ENCODE data around the gene BMERB1. TPM values are rescaled to one million over a fixed set of nuclear protein-coding genes. Genes with fewer than 3 reads are reported as not detected.

BMERB1 gene
- total and polyA plus RNA-seq, 9 of the 15 experiments (the other 6 are each of a cell fraction or from before 2014, with no cell fraction given), result 0.29 to 2.9 (median 0.94) TPM

DNA sequence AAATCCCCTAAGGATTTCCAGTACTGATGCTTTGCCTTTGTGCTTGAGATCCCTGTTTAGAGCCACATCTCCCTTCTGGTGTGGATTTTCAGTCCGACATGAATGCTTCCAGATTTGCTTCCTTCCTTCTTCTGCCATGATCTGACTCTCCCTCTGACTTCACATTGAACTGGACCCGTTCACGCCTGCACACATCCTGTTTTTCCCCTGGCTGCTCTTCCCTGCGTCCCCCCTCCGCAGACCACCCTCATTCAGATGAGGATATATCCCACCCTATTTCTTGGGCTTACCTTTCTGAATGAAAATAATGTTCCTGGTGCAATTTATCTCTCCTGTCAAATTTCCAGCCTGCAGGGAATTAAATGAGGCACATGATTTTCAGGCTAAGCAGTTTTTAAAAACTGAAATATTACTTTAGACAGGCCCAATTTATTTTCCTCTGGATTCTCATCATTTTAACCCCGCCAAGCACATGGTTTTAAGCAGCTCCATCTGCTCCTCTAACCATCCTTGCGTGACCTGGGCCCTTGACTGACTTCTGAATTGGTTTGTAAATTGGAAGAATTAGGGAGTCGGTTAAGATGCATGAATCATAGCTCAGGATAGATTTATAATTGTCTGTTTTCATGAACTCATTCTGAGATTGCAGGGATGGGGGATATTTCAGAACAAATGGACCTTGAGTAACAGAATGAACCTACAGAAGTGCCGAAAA is 59.2 kb downstream of the BMERB1 start (continued):
- no peak for TF ChIP-seq ZNF589 (CRISPR knock-in tag; IDR thresholded peaks at IDR 0.05; ENCODE audit: low read depth)
- no peak for TF ChIP-seq EWSR1 (IDR thresholded peaks at IDR 0.05; ENCODE audit: borderline replicate concordance, low read depth, partially characterized antibody)
- TF ChIP-seq SP1 (CRISPR knock-in tag; IDR thresholded peaks at IDR 0.05), result no peak
- no peak for TF ChIP-seq PPARD (CRISPR knock-in tag; IDR thresholded peaks at IDR 0.05)
- TF ChIP-seq, protein P1, sequence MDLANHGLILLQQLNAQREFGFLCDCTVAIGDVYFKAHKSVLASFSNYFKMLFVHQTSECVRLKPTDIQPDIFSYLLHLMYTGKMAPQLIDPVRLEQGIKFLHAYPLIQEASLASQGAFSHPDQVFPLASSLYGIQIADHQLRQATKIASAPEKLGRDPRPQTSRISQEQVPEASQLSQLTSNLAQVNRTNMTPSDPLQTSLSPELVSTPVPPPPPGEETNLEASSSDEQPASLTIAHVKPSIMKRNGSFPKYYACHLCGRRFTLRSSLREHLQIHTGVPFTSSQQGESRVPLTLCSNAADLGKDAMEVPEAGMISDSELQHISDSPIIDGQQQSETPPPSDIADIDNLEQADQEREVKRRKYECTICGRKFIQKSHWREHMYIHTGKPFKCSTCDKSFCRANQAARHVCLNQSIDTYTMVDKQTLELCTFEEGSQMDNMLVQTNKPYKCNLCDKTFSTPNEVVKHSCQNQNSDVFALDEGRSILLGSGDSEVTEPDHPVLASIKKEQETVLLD (IDR thresholded peaks at IDR 0.05), result no peak

DNA sequence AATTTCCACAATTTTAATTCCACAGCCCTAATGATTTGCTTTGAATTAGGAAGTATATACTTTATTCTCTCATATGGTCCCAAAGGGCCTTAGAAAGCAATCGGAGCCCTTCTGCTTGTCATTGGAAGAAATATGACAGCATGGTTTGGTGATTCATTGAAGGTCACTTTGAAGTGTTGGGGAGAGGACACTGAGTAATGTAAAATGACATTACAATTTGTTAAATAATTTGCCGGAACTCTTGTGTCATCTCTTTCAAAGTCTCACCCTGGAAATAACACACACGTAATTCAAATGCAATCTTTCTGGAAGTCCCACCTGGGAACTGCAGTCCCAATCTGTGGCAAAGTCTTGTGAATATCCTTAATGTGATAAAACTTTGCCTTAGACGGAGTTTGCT is 59.8 kb downstream of the BMERB1 start:
- H4K20me1 ChIP-seq (replicated peaks; ENCODE audit: control insufficient read depth, insufficient read depth, low read length), result no peaks in the 10 kb centered on the region
- H3K9me1 ChIP-seq (ENCODE audit: control insufficient read depth, insufficient read depth, low read length), result no peaks in the 10 kb centered on the region
- no peak for ATAC-seq
- H3K4me3 ChIP-seq, result no peak overlapping the region
- POLR2A ChIA-PET, result no interaction called here
- H3K9ac ChIP-seq (ENCODE audit: insufficient read depth in 1 of 2, low read depth in 2 of 2, low read length in 2 of 2), result no peak overlapping the region
- no peak overlapping the region for H3K27ac ChIP-seq (ENCODE audit: extremely low read depth, low read depth, low read length)
- no peaks in the 10 kb centered on the region for H3K27me3 ChIP-seq (ENCODE audit: control insufficient read depth in 2 of 2, insufficient read depth in 2 of 2, low read length in 2 of 2)
- BruUV-seq (replicated peaks), result no TSS peak
- H3K4me2 ChIP-seq (ENCODE audit: insufficient read depth, low read length), result no peak overlapping the region
- in situ Hi-C loops (cut with MboI) (no loop called here), intact Hi-C loops (cut with micrococcal nuclease) (no loop called here)
- H3K36me3 ChIP-seq (ENCODE audit: control insufficient read depth, insufficient read depth, low read length), result no peaks in the 10 kb centered on the region
- H3K79me2 ChIP-seq (ENCODE audit: control insufficient read depth, insufficient read depth, low read length), result no peaks in the 10 kb centered on the region
- CTCF ChIA-PET (ENCODE audit: low intra/inter-chr PET ratio), result no interaction called here
- peak in 1 of 4 experiments; percentile 33 for DNase-seq (ENCODE audit: extremely low read depth in 1 of 4, low spot score in 3 of 4)
- 29% methylated on average over 4 of the region's 4 CpGs for WGBS (ENCODE audit: insufficient coverage, low coverage, missing lambda C conversion rate)
- no peak overlapping the region for H2AFZ ChIP-seq (ENCODE audit: low read depth, low read length)
- no peaks in the 10 kb centered on the region; the same call in 1 of the 2 replicates for H3K9me3 ChIP-seq (replicated peaks; ENCODE audit: control insufficient read depth, insufficient read depth, low read depth, low read length)
- FAIRE-seq, result no peak
- peaks cover 4 to 17% of the 10 kb centered on the region in 2 experiments for H3K4me1 ChIP-seq (replicated peaks in 1 of 2; ENCODE audit: control insufficient read depth in 2 of 2, insufficient read depth in 2 of 2, low read length in 2 of 2)
- peak; percentile 89 for TF ChIP-seq MEIS2 (IDR thresholded peaks at IDR 0.05; ENCODE audit: partially characterized antibody)
- TF ChIP-seq ESRRA (IDR thresholded peaks at IDR 0.05; ENCODE audit: borderline replicate concordance, low read depth), result peak; percentile 66; the same call in 1 of the 2 replicates
- TF ChIP-seq, protein P2, sequence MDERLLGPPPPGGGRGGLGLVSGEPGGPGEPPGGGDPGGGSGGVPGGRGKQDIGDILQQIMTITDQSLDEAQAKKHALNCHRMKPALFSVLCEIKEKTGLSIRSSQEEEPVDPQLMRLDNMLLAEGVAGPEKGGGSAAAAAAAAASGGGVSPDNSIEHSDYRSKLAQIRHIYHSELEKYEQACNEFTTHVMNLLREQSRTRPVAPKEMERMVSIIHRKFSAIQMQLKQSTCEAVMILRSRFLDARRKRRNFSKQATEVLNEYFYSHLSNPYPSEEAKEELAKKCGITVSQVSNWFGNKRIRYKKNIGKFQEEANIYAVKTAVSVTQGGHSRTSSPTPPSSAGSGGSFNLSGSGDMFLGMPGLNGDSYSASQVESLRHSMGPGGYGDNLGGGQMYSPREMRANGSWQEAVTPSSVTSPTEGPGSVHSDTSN (CRISPR knock-in tag; IDR thresholded peaks at IDR 0.05; ENCODE audit: low read depth), result no peak
- TF ChIP-seq, protein P2 (tag; conservative IDR thresholded peaks at IDR 0.05; ENCODE audit: low read depth), result peak; percentile 66; the same call in 1 of the 2 replicates
- TF ChIP-seq TRIM24 (IDR thresholded peaks at IDR 0.05), result peak in 1 of 2 experiments; percentile 28; a peak in 1 of 4 replicates
- TF ChIP-seq ARNT (IDR thresholded peaks at IDR 0.05), result no peak
- TF ChIP-seq, protein P3, sequence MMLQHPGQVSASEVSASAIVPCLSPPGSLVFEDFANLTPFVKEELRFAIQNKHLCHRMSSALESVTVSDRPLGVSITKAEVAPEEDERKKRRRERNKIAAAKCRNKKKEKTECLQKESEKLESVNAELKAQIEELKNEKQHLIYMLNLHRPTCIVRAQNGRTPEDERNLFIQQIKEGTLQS (IDR thresholded peaks at IDR 0.05), result peak; percentile 83
- TF ChIP-seq, protein P3 (CRISPR knock-in tag; conservative IDR thresholded peaks at IDR 0.05), result no peak
- peak; percentile 33; the same call in 1 of the 2 replicates for TF ChIP-seq ARID1B (IDR thresholded peaks at IDR 0.05)
- no peak for TF ChIP-seq ZNF764 (CRISPR knock-in tag; IDR thresholded peaks at IDR 0.05; ENCODE audit: low read depth)
- TF ChIP-seq ZNF311 (CRISPR knock-in tag; IDR thresholded peaks at IDR 0.05), result no peak
- no peak for TF ChIP-seq TBL1XR1 (IDR thresholded peaks at IDR 0.05; ENCODE audit: low read length in 2 of 2)

Measured in K562 (cell line).